Measurements from ENCODE around the gene DOC2B.
"Not testable (repeated sequence)": the region's sequence is repeated elsewhere in the genome, so short reads cannot be mapped to it uniquely, and the experiment has no call there.

The DOC2B gene

GRCh38 chr17:210402-210801, 29.0 kb upstream of the DOC2B start:
- DNase-seq = no peak

- no peak for DNase-seq
Observed at GRCh38 chr17:208429-208828, 27.0 kb upstream of the DOC2B start.

GRCh38 chr17:207775-208174, 26.3 kb upstream of the DOC2B start:
- no peak for DNase-seq

DNA sequence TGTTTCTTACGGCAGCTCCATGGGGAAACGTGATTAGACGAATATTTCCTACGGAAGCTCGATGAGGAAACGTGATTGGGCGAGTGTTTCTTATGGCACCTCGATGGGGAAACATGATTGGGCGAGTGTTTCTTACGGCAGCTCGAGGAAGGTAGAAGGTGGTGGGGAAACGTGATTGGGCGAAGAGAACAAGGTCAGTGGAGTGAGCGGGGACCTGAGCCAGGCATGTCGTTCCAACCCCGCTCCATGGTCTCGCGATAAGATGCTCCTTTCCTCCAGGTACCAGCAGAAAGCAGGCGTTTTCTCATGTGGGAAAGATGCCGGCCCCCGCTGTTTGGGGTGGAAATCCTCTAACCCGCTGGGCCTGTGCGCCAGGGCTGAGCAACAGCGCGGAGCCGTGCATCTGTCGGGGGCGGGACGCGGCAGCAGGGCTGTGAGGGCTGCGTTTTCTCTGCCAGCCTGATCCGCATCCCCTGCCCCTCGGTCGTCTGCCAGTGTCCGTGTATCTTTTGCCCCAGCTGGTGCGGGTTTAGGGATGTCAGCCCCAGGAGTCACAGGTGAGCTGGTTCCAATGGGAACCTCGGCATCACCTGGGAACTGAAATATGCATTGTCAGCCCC, 25.6 kb upstream of the DOC2B start:
- DNase-seq = no peak

GRCh38 chr17:206484-206883, 25.0 kb upstream of the DOC2B start:
- DNase-seq = not testable (repeated sequence)

GRCh38 chr17:205817-206216, 24.4 kb upstream of the DOC2B start:
- DNase-seq = no peak

DNA sequence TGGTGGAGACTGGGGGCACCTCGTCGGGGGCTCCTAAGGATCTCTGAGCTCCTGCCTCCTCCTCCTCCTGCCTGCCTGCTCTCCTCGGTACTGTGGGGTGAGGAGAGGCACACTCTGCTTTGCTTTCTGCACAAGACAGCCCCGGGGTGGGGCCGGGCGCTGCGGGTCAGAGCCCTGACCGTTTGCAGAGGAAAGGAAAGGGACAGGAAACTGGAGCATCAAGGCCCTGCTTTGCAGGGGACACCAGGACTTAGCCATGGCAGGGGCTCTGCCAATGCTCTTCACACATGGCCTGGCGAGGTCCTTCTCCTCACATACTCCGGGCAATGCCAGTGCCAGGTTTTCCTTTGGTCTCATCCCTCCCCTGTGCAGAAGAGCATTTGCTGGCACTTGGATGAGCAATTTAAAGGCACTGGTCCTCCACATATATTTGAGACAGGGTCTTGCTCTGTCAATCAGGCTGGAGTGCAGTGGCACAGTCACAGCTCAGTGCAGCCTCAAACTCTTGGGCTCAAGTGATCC, 23.8 kb upstream of the DOC2B start:
- DNase-seq = no peak

DNA sequence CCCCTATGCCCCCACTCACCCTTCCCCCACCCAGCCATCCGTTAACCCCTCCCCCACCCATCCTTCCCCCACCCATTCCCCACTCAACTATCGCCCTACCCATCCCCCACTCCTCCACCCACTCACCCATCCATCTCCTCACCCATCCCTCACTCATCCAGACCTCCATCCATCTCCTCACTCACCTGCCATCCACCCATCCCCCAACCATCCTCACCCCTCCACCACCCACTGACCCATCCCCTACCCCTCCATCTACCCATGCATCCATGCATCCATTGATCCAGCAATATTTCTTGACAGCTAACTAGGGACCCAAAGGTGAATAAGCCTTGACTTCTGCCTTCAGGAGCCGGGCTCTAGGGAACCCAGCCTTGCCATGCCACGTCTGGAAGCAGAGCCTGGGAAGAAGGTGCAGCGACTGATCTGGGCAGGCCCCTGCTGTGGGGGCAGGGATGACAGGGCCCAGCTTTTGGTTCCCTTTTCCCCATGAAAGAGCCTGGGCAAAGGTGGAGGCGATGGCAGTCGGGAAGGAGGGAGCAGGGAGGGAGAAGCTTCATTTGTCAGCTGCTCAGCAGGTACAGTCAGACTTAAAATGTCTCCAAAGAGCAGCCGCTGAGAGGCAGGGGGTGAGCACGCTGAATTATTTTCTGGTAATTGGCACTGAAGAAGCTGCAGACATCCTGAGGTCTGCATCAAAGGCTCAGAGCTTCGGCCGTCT, 23.1 kb upstream of the DOC2B start:
- no peak for DNase-seq

DNA sequence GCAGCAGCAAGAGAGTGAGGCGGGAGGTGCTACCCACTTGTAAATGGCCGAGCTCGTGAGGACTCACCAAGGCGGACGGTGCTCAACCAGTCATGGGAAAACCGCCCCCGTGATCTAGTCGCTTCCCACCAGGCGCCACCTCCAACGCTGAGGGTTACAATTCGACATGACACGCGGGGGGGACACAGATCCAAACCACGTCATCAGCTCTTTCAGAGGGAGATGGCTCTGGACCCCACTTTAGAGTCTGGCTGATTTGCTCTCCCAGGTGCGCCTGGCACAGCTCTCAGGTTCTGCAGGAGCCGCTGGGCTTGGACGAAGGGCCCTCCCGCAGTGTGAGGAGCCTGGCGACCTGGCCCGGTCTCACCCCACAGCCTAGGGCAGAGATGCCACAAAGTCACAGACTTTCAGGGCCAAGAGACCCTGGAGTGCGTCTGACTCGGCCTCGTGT, 21.1 kb upstream of the DOC2B start:
- DNase-seq = no peak

DNA sequence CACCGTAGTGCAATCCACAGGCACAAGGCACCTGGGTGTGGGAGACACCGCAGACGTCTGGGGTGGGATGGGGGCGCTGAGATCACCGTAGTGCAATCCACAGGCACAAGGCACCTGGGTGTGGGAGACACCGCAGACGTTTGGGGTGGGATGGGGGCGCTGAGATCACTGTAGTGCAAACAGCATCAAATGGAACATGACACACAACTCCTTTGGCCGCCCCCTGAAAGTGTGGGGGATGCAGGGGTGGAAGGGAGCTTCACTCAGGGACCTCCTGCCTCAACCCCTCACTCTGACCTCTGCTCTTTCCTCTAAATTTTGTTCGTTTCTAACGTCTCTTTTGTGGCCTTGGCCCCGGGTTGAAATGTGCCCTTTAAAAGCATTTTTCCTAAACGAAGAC, 20.3 kb upstream of the DOC2B start:
- DNase-seq = not testable (repeated sequence)

DNA sequence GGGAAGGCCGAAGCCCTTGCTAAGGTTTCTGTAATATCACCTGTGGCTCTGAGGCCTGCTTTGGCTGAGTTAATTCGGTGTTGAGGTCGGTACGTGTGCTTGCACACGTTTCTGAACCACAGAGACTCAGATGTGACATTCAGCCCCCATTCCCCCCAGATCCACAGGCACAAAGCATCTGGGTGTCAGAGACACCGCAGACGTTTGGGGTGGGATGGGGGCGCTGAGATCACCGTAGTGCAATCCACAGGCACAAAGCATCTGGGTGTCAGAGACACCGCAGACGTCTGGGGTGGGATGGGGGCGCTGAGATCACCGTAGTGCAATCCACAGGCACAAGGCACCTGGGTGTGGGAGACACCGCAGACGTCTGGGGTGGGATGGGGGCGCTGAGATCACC, 19.8 kb upstream of the DOC2B start:
- not testable (repeated sequence) for DNase-seq

DNA sequence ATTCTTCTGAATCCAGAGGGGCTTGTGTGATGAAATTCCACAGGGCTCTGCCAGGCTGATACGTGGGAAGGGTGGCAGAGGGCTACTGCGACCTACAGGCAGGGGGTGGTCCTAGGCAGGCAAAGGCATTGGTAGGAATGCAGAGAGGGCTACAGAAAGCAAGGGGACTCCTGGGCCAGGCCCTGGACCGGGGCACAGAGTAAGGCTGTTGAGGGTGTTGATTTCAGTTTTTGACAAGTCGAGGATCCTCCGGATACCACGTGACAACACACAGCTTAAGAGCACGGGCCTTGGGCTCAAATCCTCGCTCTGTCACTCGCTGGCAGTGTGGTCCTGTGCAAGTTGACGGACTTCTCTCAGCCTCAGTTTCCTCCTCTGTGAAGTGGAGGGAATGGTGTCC, 19.1 kb upstream of the DOC2B start:
- no peak for DNase-seq

DNA sequence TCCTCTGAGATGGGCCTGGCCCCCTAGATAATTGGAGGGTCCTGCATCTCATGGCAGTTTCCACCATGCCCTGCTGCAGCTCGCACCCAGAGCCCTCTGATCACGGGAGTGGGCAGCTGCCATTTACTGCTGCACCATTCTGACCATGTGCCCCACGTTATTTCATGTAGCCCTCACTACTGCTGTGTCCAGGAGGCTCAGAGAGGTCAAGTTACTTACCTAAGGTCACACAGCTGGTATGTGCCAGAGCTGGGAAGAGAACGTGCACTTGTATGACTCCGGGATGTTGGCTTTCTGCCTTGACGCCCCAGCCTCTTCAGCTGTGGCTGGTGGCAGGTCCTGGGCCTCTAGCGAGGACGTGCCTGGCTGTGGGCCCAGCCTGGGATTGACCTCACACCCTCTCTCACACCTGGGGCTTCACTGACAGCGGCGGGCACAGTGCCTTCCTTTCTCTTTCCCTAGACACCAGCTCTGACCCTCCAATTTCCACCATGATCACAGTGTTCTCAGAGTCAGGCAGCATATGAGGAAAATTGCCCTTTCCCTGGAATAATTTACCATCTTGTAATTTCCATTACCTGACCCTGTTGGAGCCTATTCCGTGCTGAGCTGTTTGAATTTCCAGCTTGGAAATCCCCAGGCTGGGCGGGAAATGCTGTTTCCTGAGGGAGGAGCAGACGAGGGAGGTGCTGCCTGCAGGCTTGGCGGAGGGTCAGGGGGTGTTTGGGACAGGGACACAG, 18.5 kb upstream of the DOC2B start:
- no peak for DNase-seq

DNA sequence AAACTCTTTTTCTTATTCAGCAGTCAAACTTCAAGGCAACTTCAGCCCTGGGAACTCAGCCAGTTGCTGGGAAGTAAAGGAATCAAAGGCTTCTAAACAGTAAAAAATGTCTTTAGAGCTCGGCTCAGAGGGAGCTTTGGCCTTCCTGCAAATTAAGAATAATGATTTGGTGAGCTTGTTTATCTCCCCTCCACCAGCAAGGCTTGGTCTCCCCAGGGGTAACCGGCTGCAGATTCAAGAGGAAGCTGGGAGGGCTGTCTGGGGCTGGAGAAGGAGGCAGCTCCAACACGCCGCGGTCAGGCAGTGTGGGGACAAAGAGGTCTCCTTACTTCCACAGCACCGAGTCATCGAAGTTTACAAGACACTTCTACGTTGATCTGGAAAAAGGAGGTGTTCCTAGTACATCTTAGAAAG, 17.7 kb upstream of the DOC2B start:
- DNase-seq = no peak

DNA sequence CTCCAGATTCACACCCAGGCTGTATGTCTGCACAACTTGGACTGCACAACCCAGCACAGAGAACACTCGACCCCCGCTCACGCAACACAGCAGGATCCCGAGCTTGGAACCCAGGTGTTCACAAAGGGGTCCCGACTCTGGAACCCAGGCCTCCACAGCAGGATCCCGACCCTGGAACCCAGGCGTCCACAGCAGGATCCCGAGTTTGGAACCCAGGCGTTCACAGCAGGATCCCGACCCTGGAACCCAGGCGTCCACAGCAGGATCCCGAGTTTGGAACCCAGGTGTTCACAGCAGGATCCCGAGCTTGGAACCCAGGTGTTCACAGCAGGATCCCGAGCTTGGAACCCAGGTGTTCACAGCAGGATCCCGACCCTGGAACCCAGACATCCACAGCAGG, 16.8 kb upstream of the DOC2B start:
- DNase-seq = not testable (repeated sequence)

GRCh38 chr17:197352-197751, 15.9 kb upstream of the DOC2B start:
- DNase-seq = no peak

DNA sequence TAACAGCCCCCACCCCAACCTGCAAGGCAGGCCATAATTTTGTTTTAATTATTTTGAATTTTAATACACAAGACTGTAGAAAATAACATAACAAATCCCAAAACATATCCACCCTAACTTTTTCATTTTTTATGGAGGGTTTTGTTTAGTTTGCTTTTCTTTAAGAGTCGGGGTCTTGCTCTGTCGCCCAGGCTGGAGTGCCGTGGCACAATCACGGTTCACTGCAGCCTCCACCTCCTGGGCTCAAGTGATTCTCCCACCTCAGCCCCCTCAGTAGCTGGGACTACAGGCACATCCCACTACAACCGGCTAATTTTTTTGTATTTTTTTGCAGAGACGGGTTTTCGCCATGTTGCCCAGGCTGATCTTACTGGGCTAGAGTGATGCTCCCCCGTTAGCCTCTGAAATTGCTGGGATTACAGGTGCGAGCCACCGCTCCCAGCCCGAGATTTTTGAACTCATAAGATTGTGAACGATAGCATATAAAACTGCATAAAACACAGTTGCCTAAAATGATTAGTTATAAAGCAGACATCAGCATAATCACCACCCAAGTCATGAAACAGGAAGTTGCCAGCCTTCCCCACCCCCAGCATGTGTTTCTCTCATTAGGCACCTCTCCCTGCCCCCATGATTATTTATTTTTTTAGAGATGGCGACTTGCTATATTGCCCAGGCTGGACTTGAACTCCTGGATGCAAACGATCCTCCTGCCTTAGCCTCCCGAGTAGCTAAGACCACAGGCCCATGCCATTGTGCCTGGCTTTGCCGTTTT, 13.6 kb upstream of the DOC2B start:
- no peak for DNase-seq

DNA sequence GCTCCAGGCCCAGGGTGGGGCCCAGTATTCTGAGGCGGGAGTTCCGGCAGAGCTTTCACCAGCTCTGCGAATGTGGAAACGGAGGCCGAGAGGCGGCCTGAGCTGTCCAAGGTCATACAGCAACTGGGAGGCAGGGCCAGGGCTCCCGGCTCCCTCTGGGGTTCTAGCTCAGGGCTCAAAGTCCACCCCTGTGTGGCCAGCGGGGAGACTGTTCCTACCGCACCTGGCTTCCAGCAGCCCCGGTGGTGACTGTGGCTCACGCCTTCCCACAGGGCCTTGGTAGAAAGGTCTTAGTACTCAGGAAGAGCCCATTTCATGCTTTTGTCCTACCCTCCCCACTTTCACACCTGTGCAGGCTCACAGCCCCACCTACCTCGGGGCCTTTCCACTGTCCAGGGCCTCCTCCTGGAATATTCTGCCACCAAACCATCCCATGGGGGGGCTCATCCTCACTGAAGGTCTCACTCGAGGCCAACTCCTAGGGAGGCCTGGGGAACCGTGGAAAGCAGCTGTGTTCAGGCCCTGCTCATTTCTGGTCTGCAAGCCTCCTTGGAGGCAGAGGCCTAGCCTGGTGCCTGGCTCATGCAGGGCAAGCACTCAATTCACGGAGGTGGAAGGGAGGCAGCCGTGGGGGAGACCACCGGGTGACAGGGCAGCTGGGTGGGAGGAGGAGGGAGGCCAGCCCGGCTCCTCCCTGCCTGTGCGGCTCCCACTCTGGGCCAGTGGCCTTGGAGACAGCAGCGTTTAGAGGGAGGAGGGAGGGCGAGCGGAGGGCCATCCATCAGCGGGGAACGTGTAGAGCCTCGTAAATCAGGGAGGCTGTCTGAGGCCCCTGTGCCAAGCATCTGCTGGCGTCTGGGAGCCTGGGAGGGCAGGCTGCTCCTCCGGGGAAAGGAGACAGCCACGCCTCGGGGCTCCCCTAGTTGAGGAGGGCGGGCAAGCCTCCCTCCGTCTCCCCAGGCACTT, 12.7 kb upstream of the DOC2B start:
- no peak for DNase-seq

DNA sequence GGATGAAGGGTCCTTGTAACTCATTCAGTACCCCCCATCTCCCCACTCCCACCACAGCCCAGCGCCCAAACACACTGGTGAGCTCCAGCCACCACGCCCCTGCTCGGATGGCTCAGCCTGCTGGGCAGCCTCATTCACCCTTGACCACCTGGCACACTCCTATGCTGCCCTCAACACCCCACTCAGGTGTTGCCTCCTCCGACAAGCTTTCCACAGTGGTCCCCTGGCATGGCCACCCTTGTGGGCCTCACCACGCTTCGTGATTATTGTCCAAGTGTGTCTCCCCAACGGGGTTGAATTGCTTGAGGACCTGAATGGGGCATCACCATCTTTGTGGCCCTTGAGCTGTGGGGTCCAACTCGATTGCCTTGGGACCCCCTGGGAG, 12.0 kb upstream of the DOC2B start:
- no peak for DNase-seq

DNA sequence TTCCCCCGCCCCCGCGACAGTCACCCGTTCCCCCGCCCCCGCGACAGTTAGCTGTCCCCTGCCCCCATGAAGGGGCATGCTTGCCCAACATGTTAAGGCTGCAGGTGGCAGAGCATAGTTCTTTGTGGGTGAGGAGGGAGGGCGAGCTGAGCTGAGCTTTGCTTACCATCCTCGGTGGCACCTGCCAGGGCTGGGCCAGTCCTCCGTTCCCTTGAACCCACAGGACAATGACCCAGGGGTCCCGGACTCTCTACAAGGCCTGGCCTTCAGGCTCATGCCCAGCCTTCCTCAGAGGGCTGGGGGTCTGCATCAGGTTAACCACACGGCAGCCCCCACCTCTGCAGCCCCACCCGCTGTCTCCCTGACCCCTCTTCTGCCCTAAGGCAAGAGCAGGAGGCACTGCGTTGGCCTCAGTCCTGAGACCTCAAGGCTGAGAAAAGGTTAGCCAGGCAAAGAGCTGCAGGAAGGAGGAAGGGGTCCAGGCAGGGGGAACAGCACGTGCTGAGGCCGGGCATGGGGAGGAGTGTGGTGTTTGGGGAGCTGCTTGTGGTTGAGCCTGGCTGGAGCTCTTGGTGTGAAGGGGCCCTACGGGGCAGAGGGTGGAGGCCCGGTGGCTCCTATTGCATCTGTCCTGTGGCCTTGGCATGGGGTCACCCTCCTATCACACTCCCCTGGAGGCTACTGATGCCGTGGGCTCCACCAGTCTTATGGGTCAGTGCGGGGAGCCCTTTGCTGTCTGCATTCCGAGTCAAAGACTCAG, 11.4 kb upstream of the DOC2B start:
- DNase-seq = no peak

- DNase-seq = no peak
Observed at GRCh38 chr17:189444-189843, 8.0 kb upstream of the DOC2B start.
